HG03039 (cell line): ENCODE measurements around the gene DIAPH3.

Source experiments
- ATAC-seq: cut with Tn5 transposase; IDR thresholded peaks from one replicate; pipeline ENCODE4 v1.9.1; 2021; ENCODE audit warnings: mild to moderate bottlenecking, moderate library complexity; ENCODE audit not compliant: unreplicated experiment

DIAPH3 gene

DNA sequence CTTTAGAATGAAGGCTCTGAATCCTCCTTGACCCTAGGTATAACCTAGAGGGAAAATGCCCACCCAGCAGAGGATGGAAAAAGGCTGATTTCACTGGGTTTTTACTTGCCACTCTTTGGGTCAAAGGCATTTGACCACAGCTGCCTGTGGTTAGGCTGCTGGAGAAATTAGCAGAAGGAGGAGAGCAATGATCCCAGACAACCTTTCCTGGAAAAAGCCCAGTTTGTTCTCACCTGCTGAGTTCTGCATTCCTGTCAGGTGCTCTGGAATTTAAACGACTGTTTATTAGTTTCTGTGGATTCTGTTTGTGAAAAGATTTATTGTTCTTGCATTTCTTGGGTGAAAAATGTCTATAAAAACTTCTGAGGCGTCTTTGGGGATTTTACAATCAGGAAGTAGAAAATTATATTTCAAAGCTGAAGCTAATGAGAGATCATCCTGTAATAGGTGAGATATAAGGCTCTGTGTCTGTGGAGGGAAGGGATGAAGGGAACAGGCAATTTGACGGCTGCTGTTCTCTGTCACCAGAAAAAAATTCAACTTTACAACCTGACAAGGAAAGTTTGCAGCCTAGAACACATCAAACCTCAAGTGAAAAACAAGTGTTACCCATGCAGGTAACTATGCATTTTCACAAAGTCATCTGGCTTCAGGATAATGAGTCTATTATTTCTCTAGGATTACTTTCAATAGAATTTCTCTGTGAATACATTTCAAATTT lies 519.7 kb downstream of the DIAPH3 start:
- no peak for ATAC-seq

- no peak for ATAC-seq
Measured at GRCh38 chr13:59643364-59643841, 520.3 kb downstream of the DIAPH3 start.

GRCh38 chr13:59641817-59642216 lies 521.9 kb downstream of the DIAPH3 start:
- ATAC-seq = no peak

- ATAC-seq = no peak
Measured at GRCh38 chr13:59641261-59641660, 522.5 kb downstream of the DIAPH3 start.

- no peak for ATAC-seq
Measured at GRCh38 chr13:59638404-59638803, 525.3 kb downstream of the DIAPH3 start.

GRCh38 chr13:59635589-59635988 lies 528.1 kb downstream of the DIAPH3 start:
- ATAC-seq = no peak

GRCh38 chr13:59633290-59633689 lies 530.4 kb downstream of the DIAPH3 start:
- no peak for ATAC-seq

DNA sequence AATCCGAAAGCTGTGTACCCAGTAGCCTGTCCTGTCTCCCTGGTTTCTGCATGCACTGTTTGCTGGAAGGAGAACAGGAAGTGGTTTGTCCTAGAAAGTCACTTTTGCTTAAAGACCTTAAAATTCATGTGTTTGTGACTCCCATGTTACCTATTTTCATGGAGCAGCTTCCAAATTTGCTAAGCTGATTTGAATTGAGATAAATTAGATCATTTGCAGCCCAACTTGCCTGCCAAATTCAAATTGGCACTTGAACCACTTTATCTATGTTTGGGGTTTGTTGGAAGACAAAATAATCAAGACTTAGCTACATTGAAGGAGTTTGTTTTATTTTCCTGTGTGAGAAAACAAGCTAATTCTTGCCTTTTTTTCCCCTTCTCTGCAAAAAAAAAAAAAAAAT lies 532.5 kb downstream of the DIAPH3 start:
- no peak for ATAC-seq

DNA sequence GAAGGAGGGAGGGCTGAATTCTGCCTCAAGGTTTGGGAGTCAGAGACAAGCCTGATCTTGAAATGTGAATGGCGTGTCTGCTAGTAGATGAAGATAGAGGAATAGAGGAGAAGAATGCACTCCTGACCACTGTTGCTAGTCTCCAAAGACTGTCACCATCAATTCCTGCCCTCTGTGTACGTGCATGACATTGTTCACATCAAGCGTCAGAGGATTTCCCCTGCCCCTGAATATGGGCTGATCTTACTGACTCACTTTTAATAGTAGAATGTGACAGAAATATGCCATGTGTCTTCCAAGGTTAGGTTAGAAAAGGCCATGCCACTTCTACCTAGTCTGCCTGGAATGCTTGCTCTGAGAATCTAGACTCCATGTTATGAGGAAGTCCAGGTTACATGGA lies 538.6 kb downstream of the DIAPH3 start:
- ATAC-seq = no peak

DNA sequence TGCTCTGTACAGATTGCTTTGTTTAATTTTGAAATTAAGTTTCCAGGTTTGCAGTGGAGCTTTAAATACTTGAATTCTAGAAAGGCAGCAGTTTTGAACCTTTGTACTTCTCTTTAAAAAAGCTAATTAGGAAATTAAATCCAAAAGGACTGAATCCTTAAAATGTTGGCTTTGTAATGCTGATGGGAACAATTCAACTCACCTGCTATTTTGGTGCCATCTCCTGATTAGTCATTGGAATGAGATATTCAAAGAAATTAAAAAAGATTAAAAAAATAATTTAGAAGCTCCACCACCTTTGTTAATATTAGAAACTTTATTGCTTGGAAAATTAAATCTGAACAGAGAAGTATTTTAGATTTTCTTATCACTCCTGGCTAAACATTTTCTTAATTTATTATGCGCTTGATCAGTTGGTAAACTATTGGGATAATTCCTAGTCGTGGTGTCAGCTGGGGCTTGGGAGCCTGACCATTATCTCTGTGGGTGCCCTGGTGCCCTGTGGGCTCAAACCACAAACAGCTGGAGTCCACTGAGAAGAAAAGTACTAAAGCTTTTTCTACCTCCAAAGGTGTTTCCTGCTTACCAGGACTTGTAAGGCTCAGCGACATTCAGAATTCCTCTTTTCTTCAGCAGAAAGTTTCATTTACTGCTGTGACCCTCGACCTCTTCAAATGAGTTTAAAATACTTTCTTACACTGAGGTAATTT lies 540.4 kb downstream of the DIAPH3 start:
- no peak for ATAC-seq

DNA sequence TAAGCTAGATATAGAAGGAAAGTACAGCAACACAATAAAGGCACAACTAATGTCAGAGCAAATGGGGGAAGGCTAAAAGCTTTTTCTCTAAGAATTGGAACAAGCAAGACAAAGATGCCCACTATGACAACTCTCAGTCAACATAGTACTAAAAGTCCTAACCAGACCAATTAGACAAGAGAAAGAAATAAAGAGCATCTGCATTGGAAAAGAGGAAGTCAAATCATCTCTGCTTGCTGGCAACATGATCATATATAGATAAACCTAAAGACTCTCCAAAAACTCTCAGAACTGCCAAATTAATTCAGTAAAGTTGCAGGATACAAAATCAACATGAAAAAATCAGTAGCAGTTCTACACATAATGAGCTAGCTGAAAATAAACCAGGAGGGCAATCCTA lies 542.0 kb downstream of the DIAPH3 start:
- ATAC-seq = no peak
